PC-3 (cell line): ENCODE measurements around the gene UBE2U. TPM values are rescaled to one million over a fixed set of nuclear protein-coding genes. Genes with fewer than 3 reads are reported as not detected.

Experiments
- ATAC-seq: fragments of 200-7000 bp; cut with Tn5 transposase; 2 replicates; pipeline ENCODE4 v1.9.1; 2020; ENCODE audit warnings: mild to moderate bottlenecking, moderate library complexity
- BruUV-seq: library from RNA; stranded (reverse); fragments of 400-500 nt; replicated peaks from 2 replicates; lab custom pipeline; 2021; lab: Mats Ljungman, UMichigan
- CTCF ChIA-PET: fragments of 300-600 bp; sonication (Branson Sonifier 250); formaldehyde crosslinking; loops from one replicate; lab custom pipeline; 2022; ENCODE audit warnings: antibody characterized with exemption; lab: Charles Lee
- POLR2A ChIA-PET: fragments of 300-600 bp; sonication (Branson Sonifier 250); formaldehyde crosslinking; loops from one replicate; lab custom pipeline; 2022; ENCODE audit warnings: antibody characterized with exemption; ENCODE audit not compliant: unreplicated experiment; lab: Charles Lee
- DNase-seq: peaks from one replicate; pipeline ENCODE4 v3.0.0-alpha.2; 2015
- H2AFZ ChIP-seq: fragments of 300-600 bp; sonication (generic); 2 replicates; pipeline ENCODE4 v1.6.0; 2016; ENCODE audit warnings: antibody characterized with exemption, low read length
- H3F3A ChIP-seq: fragments of 300-600 bp; sonication (generic); one replicate; pipeline ENCODE4 v1.6.0; 2017; ENCODE audit warnings: antibody characterized with exemption, low read length, control low read depth, mild to moderate bottlenecking; ENCODE audit not compliant: unreplicated experiment
- H3K27ac ChIP-seq: fragments of 300-600 bp; sonication (generic); 2 replicates; pipeline ENCODE4 v1.5.1; 2016; ENCODE audit warnings: mild to moderate bottlenecking, low read length
- H3K27me3 ChIP-seq: fragments of 300-600 bp; sonication (generic); 2 replicates; pipeline ENCODE4 v1.6.1; 2016; ENCODE audit warnings: low read length, mixed read lengths
- H3K36me3 ChIP-seq: fragments of 300-600 bp; sonication (generic); 2 replicates; pipeline ENCODE4 v1.6.1; 2016; ENCODE audit warnings: low read depth, mixed run types, low read length, mixed read lengths
- H3K4me1 ChIP-seq: fragments of 300-600 bp; sonication (generic); 2 replicates; pipeline ENCODE4 v1.5.1; 2016; ENCODE audit warnings: low read length; ENCODE audit not compliant: insufficient read depth
- H3K4me2 ChIP-seq: fragments of 300-600 bp; sonication (generic); 2 replicates; pipeline ENCODE4 v1.6.0; 2016; ENCODE audit warnings: low read length
- H3K4me3 ChIP-seq: fragments of 300-600 bp; sonication (generic); 2 replicates; pipeline ENCODE4 v1.5.1; 2016; ENCODE audit warnings: mild to moderate bottlenecking, low read length, mixed read lengths
- H3K79me2 ChIP-seq: fragments of 300-600 bp; sonication (generic); 2 replicates; pipeline ENCODE4 v1.6.1; 2017; ENCODE audit warnings: low read length, mixed read lengths
- H3K9ac ChIP-seq: fragments of 300-600 bp; sonication (generic); 2 replicates; pipeline ENCODE4 v1.6.0; 2016; ENCODE audit warnings: mild to moderate bottlenecking, low read length
- H3K9me2 ChIP-seq: fragments of 300-600 bp; sonication (generic); replicated peaks from 2 replicates; pipeline ENCODE4 v1.6.1; 2016; ENCODE audit warnings: mixed run types, low read length, mixed read lengths
- H3K9me3 ChIP-seq: fragments of 300-600 bp; sonication (generic); 2 replicates; pipeline ENCODE4 v1.6.1; 2016; ENCODE audit warnings: low read length, mixed read lengths
- H4K20me1 ChIP-seq: fragments of 300-600 bp; sonication (generic); 2 replicates; pipeline ENCODE4 v1.6.1; 2016; ENCODE audit warnings: low read length, mixed read lengths
- EZH2 ChIP-seq: fragments of 300-600 bp; sonication (generic); IDR thresholded peaks from one replicate; pipeline ENCODE4 v1.6.1; 2017; ENCODE audit warnings: antibody characterized with exemption, mild to moderate bottlenecking, low read length; ENCODE audit not compliant: unreplicated experiment
- EZH2phosphoT487 ChIP-seq: fragments of 300-600 bp; sonication (generic); IDR thresholded peaks from 2 replicates; pipeline ENCODE4 v1.6.1; 2018; ENCODE audit warnings: mild to moderate bottlenecking, antibody characterized with exemption, low read length, borderline replicate concordance
- intact Hi-C: fragments of 100-400 bp; cut with micrococcal nuclease; formaldehyde crosslinking; loops from 2 replicates; pipeline ENCODE4 v1.9.0; 2023
- total RNA-seq: library from RNA; depleted of rRNA; stranded (reverse); fragments of >200 nt; gene quantifications from 2 replicates; pipeline ENCODE4 v1.2.3, GENCODE V29; 2014
- TF ChIP-seq, protein P1 (sequence below): fragments of 300-600 bp; sonication (generic); conservative IDR thresholded peaks from 2 replicates; pipeline ENCODE4 v1.5.1; 2017; ENCODE audit warnings: antibody characterized with exemption, low read depth, mild to moderate bottlenecking, low read length

The UBE2U gene
- total RNA-seq, 1 experiment from 2014 or later: not detected

DNA sequence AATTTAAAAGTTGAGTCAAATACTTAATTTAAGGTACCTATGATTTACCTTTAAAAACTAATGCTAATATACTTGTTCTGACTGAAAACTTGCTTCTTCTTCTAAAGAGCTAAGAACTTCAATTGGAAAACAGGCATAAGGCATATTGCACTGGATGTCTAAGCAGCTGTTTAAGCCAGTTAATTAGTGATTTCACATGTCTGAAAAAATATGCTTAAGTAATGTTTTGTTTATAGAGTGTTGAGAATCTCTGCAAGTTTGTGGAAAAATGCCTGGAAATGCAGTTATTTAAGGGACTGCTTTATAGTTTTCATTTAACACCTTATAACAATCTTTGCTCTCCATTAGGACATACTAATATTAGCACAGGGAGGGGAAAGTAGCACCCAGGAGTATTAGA is 28.2 kb downstream of the UBE2U start:
- no peak overlapping the region for H3K9ac ChIP-seq
- H3K27ac ChIP-seq: peak overlapping the region; percentile 16; the same call in 1 of the 2 replicates
- ChIA-PET CTCF (no interaction called here), POLR2A (no interaction called here)
- no peaks in the 10 kb centered on the region for H3K79me2 ChIP-seq
- no TSS peak for BruUV-seq
- DNase-seq: no peak
- 0 out of 2 replicates have a peak, but pooled peaks cover 4% of the 10 kb centered on the region for H3K4me1 ChIP-seq
- H3F3A ChIP-seq: no peaks in the 10 kb centered on the region
- no peak for TF ChIP-seq EZH2phosphoT487
- TF ChIP-seq EZH2: no peak
- TF ChIP-seq, protein P1, sequence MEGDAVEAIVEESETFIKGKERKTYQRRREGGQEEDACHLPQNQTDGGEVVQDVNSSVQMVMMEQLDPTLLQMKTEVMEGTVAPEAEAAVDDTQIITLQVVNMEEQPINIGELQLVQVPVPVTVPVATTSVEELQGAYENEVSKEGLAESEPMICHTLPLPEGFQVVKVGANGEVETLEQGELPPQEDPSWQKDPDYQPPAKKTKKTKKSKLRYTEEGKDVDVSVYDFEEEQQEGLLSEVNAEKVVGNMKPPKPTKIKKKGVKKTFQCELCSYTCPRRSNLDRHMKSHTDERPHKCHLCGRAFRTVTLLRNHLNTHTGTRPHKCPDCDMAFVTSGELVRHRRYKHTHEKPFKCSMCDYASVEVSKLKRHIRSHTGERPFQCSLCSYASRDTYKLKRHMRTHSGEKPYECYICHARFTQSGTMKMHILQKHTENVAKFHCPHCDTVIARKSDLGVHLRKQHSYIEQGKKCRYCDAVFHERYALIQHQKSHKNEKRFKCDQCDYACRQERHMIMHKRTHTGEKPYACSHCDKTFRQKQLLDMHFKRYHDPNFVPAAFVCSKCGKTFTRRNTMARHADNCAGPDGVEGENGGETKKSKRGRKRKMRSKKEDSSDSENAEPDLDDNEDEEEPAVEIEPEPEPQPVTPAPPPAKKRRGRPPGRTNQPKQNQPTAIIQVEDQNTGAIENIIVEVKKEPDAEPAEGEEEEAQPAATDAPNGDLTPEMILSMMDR: no peak
- 0 out of 2 replicates have a peak, but pooled peaks cover 6% of the 10 kb centered on the region for H3K9me3 ChIP-seq
- intact Hi-C loops: no loop called here
- H2AFZ ChIP-seq: no peak overlapping the region
- H3K4me2 ChIP-seq: no peak overlapping the region
- H4K20me1 ChIP-seq: no peaks in the 10 kb centered on the region
- H3K4me3 ChIP-seq: no peak overlapping the region
- H3K9me2 ChIP-seq: no peaks in the 10 kb centered on the region
- H3K27me3 ChIP-seq: no peaks in the 10 kb centered on the region
- no peaks in the 10 kb centered on the region for H3K36me3 ChIP-seq
- ATAC-seq: no peak

DNA sequence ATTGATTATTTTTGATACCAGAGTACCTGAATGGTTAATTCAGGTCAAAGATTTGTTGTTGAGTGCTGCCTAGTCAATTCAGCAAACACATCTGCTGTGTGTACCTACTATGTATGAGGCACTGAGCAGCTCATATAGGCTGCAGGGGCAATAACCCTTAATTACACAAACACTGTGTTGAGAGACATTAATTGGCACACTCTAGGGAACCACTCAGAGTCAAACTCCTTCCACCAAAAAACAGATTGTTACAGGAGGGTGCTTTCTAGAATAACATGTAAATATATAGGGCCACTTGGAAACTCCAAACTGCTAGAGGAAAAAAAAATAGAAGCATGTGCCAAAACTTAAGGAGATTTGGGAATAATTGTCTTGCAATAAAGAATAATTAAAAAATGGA is 31.3 kb downstream of the UBE2U start:
- ChIA-PET POLR2A (no interaction called here), CTCF (no interaction called here)
- Histone ChIP-seq H3K9me3 (0 out of 2 replicates have a peak, but pooled peaks cover 6% of the 10 kb centered on the region), H3K4me1 (0 out of 2 replicates have a peak, but pooled peaks cover 4% of the 10 kb centered on the region), H3K9me2 (no peaks in the 10 kb centered on the region), H3K36me3 (no peaks in the 10 kb centered on the region), H3K9ac (no peak overlapping the region), H3K27me3 (no peaks in the 10 kb centered on the region), H3F3A (no peaks in the 10 kb centered on the region), H3K4me2 (no peak overlapping the region), H3K27ac (no peak overlapping the region), H2AFZ (no peak overlapping the region), H3K4me3 (no peak overlapping the region), H4K20me1 (no peaks in the 10 kb centered on the region), H3K79me2 (no peaks in the 10 kb centered on the region)
- no peak for DNase-seq
- BruUV-seq: no TSS peak
- TF ChIP-seq EZH2 (no peak), EZH2phosphoT487 (no peak)
- TF ChIP-seq, protein P1: no peak
- ATAC-seq: no peak
- intact Hi-C loops: no loop called here

DNA sequence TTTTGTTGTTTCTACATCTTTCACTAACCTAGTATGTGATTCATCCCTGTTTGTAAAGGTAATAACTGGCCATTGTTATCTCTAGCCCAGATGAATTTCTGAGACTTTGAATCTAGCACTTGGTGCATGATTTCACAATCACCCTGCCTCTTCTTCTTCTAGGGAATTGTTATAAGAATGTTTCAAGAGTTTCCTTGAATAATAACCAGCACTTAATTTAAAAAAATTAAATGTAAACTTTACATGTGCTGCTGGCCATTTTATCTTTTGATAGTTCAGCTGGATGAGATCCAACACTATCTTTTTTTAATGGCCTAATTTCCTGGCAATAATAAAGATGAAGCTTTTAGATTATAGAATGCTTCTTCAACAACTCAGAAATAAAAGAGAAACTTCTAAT is 31.8 kb downstream of the UBE2U start:
- Histone ChIP-seq H3K4me2 (no peak overlapping the region), H3K9ac (no peak overlapping the region), H3K4me1 (0 out of 2 replicates have a peak, but pooled peaks cover 4% of the 10 kb centered on the region), H3K79me2 (no peaks in the 10 kb centered on the region), H3K27me3 (no peaks in the 10 kb centered on the region), H2AFZ (no peak overlapping the region), H3K9me3 (0 out of 2 replicates have a peak, but pooled peaks cover 6% of the 10 kb centered on the region), H3K27ac (no peak overlapping the region), H3K36me3 (no peaks in the 10 kb centered on the region), H4K20me1 (no peaks in the 10 kb centered on the region), H3K4me3 (no peak overlapping the region), H3F3A (no peaks in the 10 kb centered on the region), H3K9me2 (no peaks in the 10 kb centered on the region)
- ATAC-seq (no peak; the same call in 1 of the 2 replicates), DNase-seq (no peak)
- intact Hi-C loops: no loop called here
- TF ChIP-seq EZH2phosphoT487 (no peak), EZH2 (no peak)
- TF ChIP-seq, protein P1: no peak
- BruUV-seq: no TSS peak
- CTCF ChIA-PET: no interaction called here
- POLR2A ChIA-PET: no interaction called here
